B cell (primary cell): ENCODE results near the gene GRPEL2. TPM values are rescaled to one million over a fixed set of nuclear protein-coding genes. Genes with fewer than 3 reads are reported as not detected.

Experiments
- ATAC-seq: fragments of 200-7000 bp; cut with Tn5 transposase; one replicate; pipeline ENCODE4 v1.10.0; 2021; ENCODE audit warnings: low read depth, mild to moderate bottlenecking, moderate number of reproducible peaks, moderate library complexity
- CTCF ChIA-PET: fragments of 350-600 bp; sonication (Branson Sonifier 250); formaldehyde crosslinking; loops from one replicate; lab custom pipeline; 2021; ENCODE audit warnings: antibody characterized with exemption, inconsistent platforms; lab: Charles Lee
- POLR2A ChIA-PET: fragments of 350-600 bp; sonication (Branson Sonifier 250); formaldehyde crosslinking; loops from one replicate; lab custom pipeline; 2021; ENCODE audit warnings: antibody characterized with exemption; lab: Charles Lee
- DNase-seq: peaks from one replicate; pipeline ENCODE4 v3.0.0; 2013
- H2AFZ ChIP-seq: 2 replicates; pipeline ENCODE4 v1.6.1; 2012; ENCODE audit warnings: mild to moderate bottlenecking, low read depth, low read length; ENCODE audit not compliant: insufficient read depth, poor library complexity, severe bottlenecking
- H3K27ac ChIP-seq, 2 donors: 1 replicate in 1 of 2; 2 replicates in 1 of 2; pipeline ENCODE4 v1.5.1; 2012 to 2013; ENCODE audit warnings: low read length in 2 of 2, mild to moderate bottlenecking in 2 of 2, moderate library complexity in 1 of 2
- H3K27me3 ChIP-seq, 4 experiments: fragments of 200-600 bp in 1 of 4; sonication (generic) in 1 of 4; replicated peaks in 1 of 4; 1 replicate in 2 of 4; 2 replicates in 2 of 4; pipeline versions ENCODE4 v1.6.1 to v1.7.0; 2013 to 2016; ENCODE audit warnings: low read length in 3 of 4, mild to moderate bottlenecking in 2 of 4, mixed read lengths in 1 of 4, moderate library complexity in 1 of 4; ENCODE audit not compliant: insufficient read depth in 4 of 4, control insufficient read depth in 3 of 4; ENCODE audit errors: control extremely low read depth in 1 of 4
- H3K36me3 ChIP-seq, 2 experiments: replicated peaks in 1 of 2; 1 replicate in 1 of 2; 2 replicates in 1 of 2; pipeline versions ENCODE4 v1.6.1 to v1.7.1; 2013; ENCODE audit warnings: low read length in 1 of 2; ENCODE audit not compliant: insufficient read depth in 2 of 2, control insufficient read depth in 1 of 2; ENCODE audit errors: control extremely low read depth in 1 of 2, extremely low read depth in 1 of 2
- H3K4me1 ChIP-seq, 2 donors: fragments of 200-600 bp in 1 of 2; sonication (generic) in 1 of 2; 1 replicate in 1 of 2; 2 replicates in 1 of 2; pipeline versions ENCODE4 v1.5.1 to v1.6.1; 2013 to 2017; ENCODE audit warnings: low read length in 2 of 2; ENCODE audit not compliant: control insufficient read depth in 2 of 2, insufficient read depth in 2 of 2
- H3K4me2 ChIP-seq: replicated peaks from 2 replicates; pipeline ENCODE3; 2012; ENCODE audit warnings: mild to moderate bottlenecking, low read depth, low read length; ENCODE audit not compliant: poor library complexity, severe bottlenecking
- H3K4me3 ChIP-seq, 5 experiments: fragments of 200-600 bp in 1 of 5; sonication (generic) in 1 of 5; 1 replicate in 3 of 5; 2 replicates in 2 of 5; pipeline versions ENCODE4 v1.5.1 to v1.7.0; 2011 to 2016; ENCODE audit warnings: low read length in 4 of 5, mild to moderate bottlenecking in 4 of 5, low read depth in 2 of 5, control low read depth in 1 of 5, moderate library complexity in 1 of 5; ENCODE audit not compliant: insufficient read depth in 1 of 5; ENCODE audit errors: control extremely low read depth in 1 of 5, extremely low read depth in 1 of 5
- H3K79me2 ChIP-seq: fragments of 200-600 bp; sonication (generic); one replicate; pipeline ENCODE4 v1.6.0; 2016; ENCODE audit warnings: low read length; ENCODE audit not compliant: control insufficient read depth, insufficient read depth
- H3K9ac ChIP-seq: fragments of 200-600 bp; sonication (generic); 2 replicates; pipeline ENCODE4 v1.6.1; 2017; ENCODE audit warnings: mild to moderate bottlenecking, low read length, moderate library complexity
- H3K9me3 ChIP-seq, 3 donors: one replicate each; pipeline versions ENCODE4 v1.6.1 to v1.7.1; 2013; ENCODE audit warnings: low read length in 2 of 3; ENCODE audit not compliant: control insufficient read depth in 2 of 3, insufficient read depth in 1 of 3; ENCODE audit errors: control extremely low read depth in 1 of 3
- H4K20me1 ChIP-seq: 2 replicates; pipeline ENCODE4 v1.6.0; 2012; ENCODE audit warnings: mild to moderate bottlenecking, low read length; ENCODE audit not compliant: insufficient read depth, control insufficient read depth, poor library complexity, severe bottlenecking
- H3K27ac Mint-ChIP-seq: one replicate; pipeline ENCODE4 v1.8.0; 2021; ENCODE audit warnings: mixed read lengths
- H3K27me3 Mint-ChIP-seq: one replicate; pipeline ENCODE4 v1.8.0; 2021; ENCODE audit warnings: mixed read lengths
- H3K4me1 Mint-ChIP-seq: one replicate; pipeline ENCODE4 v1.8.0; 2021; ENCODE audit warnings: mixed read lengths
- H3K4me3 Mint-ChIP-seq: one replicate; pipeline ENCODE4 v1.8.0; 2021; ENCODE audit warnings: mixed read lengths
- H3K9me3 Mint-ChIP-seq: one replicate; pipeline ENCODE4 v1.8.0; 2022; ENCODE audit warnings: mixed read lengths; ENCODE audit not compliant: insufficient read depth
- EZH2 ChIP-seq: IDR thresholded peaks from 2 replicates; pipeline ENCODE4 v1.6.1; 2012; ENCODE audit warnings: borderline replicate concordance, low read depth, mild to moderate bottlenecking, moderate library complexity, low read length; ENCODE audit not compliant: insufficient read depth, poor library complexity, severe bottlenecking
- WGBS: methylation state at CpG from one replicate; pipeline ENCODE4 v1.1.5; 2013; ENCODE audit warnings: missing lambda C conversion rate; ENCODE audit not compliant: insufficient coverage; 5-methylcytosine and 5-hydroxymethylcytosine counted together
- intact Hi-C: fragments of 100-400 bp; cut with micrococcal nuclease; formaldehyde crosslinking; loops from one replicate; pipeline ENCODE4 v1.10.0; 2022
- polyA minus RNA-seq: library from RNA; depleted of rRNA, polyadenylated mRNA; stranded (reverse); fragments of >200 nt; gene quantifications from 2 replicates; pipeline ENCODE4 v1.2.3, GENCODE V29; 2012
- polyA plus RNA-seq: library from polyadenylated mRNA; depleted of rRNA; stranded (reverse); fragments of >200 nt; gene quantifications from 2 replicates; pipeline ENCODE4 v1.2.3, GENCODE V29; 2012
- total RNA-seq, 2 donors: library from RNA; stranded (reverse); fragments of 120-200 nt in 1 of 2; gene quantifications; 1 replicate in 1 of 2; 2 replicates in 1 of 2; pipeline versions ENCODE4 v1.2.3 to v1.2.4, GENCODE V29; 2013 to 2022
- TF ChIP-seq, protein P1 (sequence below): fragments of 200-600 bp; IDR thresholded peaks from one replicate; pipeline ENCODE4 v1.8.0; 2022; ENCODE audit warnings: antibody characterized with exemption, mild to moderate bottlenecking

Gene GRPEL2, protein sequence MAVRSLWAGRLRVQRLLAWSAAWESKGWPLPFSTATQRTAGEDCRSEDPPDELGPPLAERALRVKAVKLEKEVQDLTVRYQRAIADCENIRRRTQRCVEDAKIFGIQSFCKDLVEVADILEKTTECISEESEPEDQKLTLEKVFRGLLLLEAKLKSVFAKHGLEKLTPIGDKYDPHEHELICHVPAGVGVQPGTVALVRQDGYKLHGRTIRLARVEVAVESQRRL
- total RNA-seq (12.1 and 12.5 TPM in 2 replicates), polyA plus RNA-seq (1.1 and 1.4 TPM in 2 replicates), polyA minus RNA-seq (1.8 and 2.4 TPM in 2 replicates)
- total RNA-seq (2013), result 7.7 TPM

DNA sequence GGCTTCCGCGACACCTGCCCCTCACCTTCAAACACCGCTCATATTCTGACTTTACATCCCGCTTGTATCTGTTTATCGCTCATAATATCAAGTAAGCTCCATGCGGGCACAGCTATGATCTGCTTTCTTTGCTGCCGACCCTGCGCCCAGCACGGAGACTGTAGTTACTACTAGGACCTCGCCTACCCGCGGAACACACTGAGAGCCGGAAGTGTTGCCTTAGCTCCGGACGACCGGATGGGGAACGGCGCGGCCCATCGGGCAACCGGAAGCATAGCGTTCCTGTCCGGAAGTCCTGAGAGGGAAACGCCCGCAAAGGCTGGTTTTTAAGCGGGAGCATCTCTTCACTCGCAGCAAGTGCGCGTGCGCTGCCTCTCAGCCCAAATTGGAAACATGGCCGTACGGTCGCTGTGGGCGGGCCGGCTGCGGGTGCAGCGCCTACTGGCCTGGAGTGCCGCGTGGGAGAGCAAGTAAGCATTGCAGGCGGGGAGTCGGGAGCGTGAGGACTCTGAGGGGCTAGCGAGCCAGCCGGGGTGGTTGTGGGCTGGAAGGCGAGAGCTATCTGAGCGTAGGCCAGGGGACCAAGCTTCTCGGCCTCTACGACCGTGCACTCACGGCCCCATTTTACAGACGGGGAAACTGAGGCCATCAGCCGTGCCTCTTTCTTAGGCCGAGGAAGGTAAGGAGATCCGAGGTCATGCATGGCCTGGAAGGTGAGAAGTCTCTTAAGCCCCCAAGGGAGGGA is at the start of gene GRPEL2:
Gene GRPEL2 (plus strand): TSS at position 353 of the 745 bp plus-strand sequence. CDS start 41 bp downstream, at position 394.
- peaks cover 29% of the 10 kb centered on the region for H3K4me1 Mint-ChIP-seq
- H3K4me3 Mint-ChIP-seq, result peak within 1 kb of the TSS; percentile 87
- Histone ChIP-seq H3K9me3 (peaks cover 0 to 11% (median 0%) of the 10 kb centered on the region in 3 donors), H3K4me3 (peak within 1 kb of the TSS; percentile 62 to 88 (median 77)), H3K79me2 (peaks cover 2% of the 10 kb centered on the region), H3K9ac (peak within 1 kb of the TSS; percentile 76), H3K27me3 (no peaks in the 10 kb centered on the region), H3K4me1 (peaks cover 11 to 22% of the 10 kb centered on the region in 2 donors), H3K27ac (peak within 1 kb of the TSS; percentile 53 to 63), H3K4me2 (peak within 1 kb of the TSS; percentile 84), H3K36me3 (peaks cover 0 to 28% of the 10 kb centered on the region in 2 experiments), H4K20me1 (peaks cover 17% of the 10 kb centered on the region), H2AFZ (peak within 1 kb of the TSS; percentile 88)
- TF ChIP-seq, protein P1, sequence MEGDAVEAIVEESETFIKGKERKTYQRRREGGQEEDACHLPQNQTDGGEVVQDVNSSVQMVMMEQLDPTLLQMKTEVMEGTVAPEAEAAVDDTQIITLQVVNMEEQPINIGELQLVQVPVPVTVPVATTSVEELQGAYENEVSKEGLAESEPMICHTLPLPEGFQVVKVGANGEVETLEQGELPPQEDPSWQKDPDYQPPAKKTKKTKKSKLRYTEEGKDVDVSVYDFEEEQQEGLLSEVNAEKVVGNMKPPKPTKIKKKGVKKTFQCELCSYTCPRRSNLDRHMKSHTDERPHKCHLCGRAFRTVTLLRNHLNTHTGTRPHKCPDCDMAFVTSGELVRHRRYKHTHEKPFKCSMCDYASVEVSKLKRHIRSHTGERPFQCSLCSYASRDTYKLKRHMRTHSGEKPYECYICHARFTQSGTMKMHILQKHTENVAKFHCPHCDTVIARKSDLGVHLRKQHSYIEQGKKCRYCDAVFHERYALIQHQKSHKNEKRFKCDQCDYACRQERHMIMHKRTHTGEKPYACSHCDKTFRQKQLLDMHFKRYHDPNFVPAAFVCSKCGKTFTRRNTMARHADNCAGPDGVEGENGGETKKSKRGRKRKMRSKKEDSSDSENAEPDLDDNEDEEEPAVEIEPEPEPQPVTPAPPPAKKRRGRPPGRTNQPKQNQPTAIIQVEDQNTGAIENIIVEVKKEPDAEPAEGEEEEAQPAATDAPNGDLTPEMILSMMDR, result no peak
- TF ChIP-seq EZH2, result no peak
- intact Hi-C loops, result loop anchor here (1.0 to 10.0 kb wide), 3 partner anchors 12 to 511 kb away; partner anchors contain the start of gene CSNK1A1
- peak within 1 kb of the TSS; percentile 83 for H3K27ac Mint-ChIP-seq
- no peaks in the 10 kb centered on the region for H3K27me3 Mint-ChIP-seq
- ChIA-PET POLR2A (interaction anchor here (1.2 to 2.9 kb wide), 4 partner anchors 12 to 206 kb away, joined by 3 to 15 read pairs (median 4); partner anchors contain the start of genes CSNK1A1 and PCYOX1L), CTCF (interaction anchor here (1.1 to 4.2 kb wide), 5 partner anchors 13 to 207 kb away, joined by 3 to 36 read pairs (median 6); partner anchors contain the start of gene PCYOX1L)
- ATAC-seq (peak; percentile 90), DNase-seq (peak; percentile 88)
- 3% methylated on average over 48 of the region's 54 CpGs for WGBS
- H3K9me3 Mint-ChIP-seq, result no peaks in the 10 kb centered on the region
